Calu3 (cell line): Measurements from ENCODE around the gene PNPLA7. TPM values are rescaled to one million over a fixed set of nuclear protein-coding genes. Genes with fewer than 3 reads are reported as not detected.
"Not testable (repeated sequence)": the region's sequence is repeated elsewhere in the genome, so short reads cannot be mapped to it uniquely, and the experiment has no call there.

Source experiments
- BruUV-seq: library from RNA; stranded (reverse); fragments of 400-500 nt; replicated peaks from 2 replicates; lab custom pipeline; 2021; lab: Mats Ljungman, UMichigan
- CTCF ChIA-PET: fragments of 300-600 bp; sonication (Branson Sonifier 250); formaldehyde crosslinking; loops from one replicate; lab custom pipeline; 2022; ENCODE audit warnings: antibody characterized with exemption; lab: Charles Lee
- DNase-seq: peaks from one replicate; pipeline ENCODE4 v3.0.0; 2022
- H3K27ac Mint-ChIP-seq: one replicate; pipeline ENCODE4 v1.8.0; 2022; ENCODE audit warnings: mixed read lengths; ENCODE audit not compliant: unreplicated experiment
- H3K27me3 Mint-ChIP-seq: one replicate; pipeline ENCODE4 v1.8.0; 2022; ENCODE audit warnings: mixed read lengths; ENCODE audit not compliant: unreplicated experiment
- H3K36me3 Mint-ChIP-seq: one replicate; pipeline ENCODE4 v1.8.0; 2022; ENCODE audit warnings: mild to moderate bottlenecking, moderate library complexity, mixed read lengths; ENCODE audit not compliant: insufficient read depth, unreplicated experiment
- H3K4me1 Mint-ChIP-seq: one replicate; pipeline ENCODE4 v1.8.0; 2022; ENCODE audit warnings: mild to moderate bottlenecking, low read depth, mixed read lengths; ENCODE audit not compliant: unreplicated experiment
- H3K4me3 Mint-ChIP-seq: one replicate; pipeline ENCODE4 v1.8.0; 2022; ENCODE audit warnings: mild to moderate bottlenecking, low read depth, moderate library complexity, mixed read lengths; ENCODE audit not compliant: unreplicated experiment
- H3K9me3 Mint-ChIP-seq: one replicate; pipeline ENCODE4 v1.8.0; 2022; ENCODE audit warnings: low read depth, mixed read lengths; ENCODE audit not compliant: unreplicated experiment
- intact Hi-C: fragments of 100-400 bp; cut with micrococcal nuclease; formaldehyde crosslinking; loops from one replicate; pipeline ENCODE4 v1.10.0; 2022; ENCODE audit not compliant: unreplicated experiment
- total RNA-seq: library from RNA; stranded (reverse); gene quantifications from 2 replicates; pipeline ENCODE4 v1.2.3, GENCODE V29; 2022
- TF ChIP-seq, protein P1 (sequence below): fragments of 200-600 bp; IDR thresholded peaks from one replicate; pipeline ENCODE4 v1.8.0; 2022; ENCODE audit warnings: antibody characterized with exemption; ENCODE audit not compliant: unreplicated experiment

Gene PNPLA7
- total RNA-seq, 1 experiment from 2014 or later: 1.8 TPM

DNA sequence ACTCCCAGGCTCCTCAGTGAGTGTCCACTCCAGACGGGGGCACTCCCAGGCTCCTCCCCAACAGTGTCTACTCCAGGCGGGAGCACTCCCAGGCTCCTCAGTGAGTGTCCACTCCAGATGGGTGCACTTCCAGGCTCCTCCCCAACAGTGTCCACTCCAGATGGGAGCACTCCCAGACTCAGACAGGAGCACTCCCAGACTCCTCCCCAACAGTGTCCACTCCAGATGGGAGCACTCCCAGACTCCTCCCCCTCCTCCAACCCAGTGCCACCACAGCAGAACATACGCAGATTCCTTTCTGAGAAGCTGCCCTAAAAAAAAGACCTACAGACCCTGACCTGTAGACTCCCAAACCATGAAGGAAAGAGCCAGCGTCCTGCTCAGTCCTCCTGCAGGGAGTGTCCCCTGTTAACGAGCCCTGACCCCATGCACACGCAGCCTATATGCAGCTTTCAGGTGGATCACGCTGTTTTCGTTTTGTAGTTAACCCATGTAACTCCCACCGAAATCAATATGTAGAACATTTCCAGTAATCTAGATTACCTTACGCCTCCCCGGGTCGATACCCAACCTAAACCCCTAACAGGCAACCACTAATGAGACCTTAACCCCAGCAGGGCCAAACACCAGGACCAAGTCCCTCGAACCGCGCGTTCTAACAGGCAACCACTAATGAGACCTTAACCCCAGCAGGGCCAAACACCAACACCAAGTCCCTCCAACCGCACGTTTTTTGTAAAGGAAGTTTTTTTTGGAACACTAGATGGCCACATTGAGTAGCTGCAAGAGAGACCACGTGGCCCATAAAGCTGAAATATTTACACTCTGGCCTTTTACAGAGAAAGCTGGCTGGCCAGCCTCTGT, 15.7 kb downstream of the PNPLA7 start:
- Mint-ChIP-seq H3K4me1 (peaks cover 9% of the 10 kb centered on the region), H3K36me3 (peaks cover 4% of the 10 kb centered on the region), H3K27ac (no peak overlapping the region), H3K27me3 (no peaks in the 10 kb centered on the region), H3K4me3 (peak overlapping the region; percentile 50), H3K9me3 (no peaks in the 10 kb centered on the region)
- no TSS peak for BruUV-seq
- TF ChIP-seq, protein P1, sequence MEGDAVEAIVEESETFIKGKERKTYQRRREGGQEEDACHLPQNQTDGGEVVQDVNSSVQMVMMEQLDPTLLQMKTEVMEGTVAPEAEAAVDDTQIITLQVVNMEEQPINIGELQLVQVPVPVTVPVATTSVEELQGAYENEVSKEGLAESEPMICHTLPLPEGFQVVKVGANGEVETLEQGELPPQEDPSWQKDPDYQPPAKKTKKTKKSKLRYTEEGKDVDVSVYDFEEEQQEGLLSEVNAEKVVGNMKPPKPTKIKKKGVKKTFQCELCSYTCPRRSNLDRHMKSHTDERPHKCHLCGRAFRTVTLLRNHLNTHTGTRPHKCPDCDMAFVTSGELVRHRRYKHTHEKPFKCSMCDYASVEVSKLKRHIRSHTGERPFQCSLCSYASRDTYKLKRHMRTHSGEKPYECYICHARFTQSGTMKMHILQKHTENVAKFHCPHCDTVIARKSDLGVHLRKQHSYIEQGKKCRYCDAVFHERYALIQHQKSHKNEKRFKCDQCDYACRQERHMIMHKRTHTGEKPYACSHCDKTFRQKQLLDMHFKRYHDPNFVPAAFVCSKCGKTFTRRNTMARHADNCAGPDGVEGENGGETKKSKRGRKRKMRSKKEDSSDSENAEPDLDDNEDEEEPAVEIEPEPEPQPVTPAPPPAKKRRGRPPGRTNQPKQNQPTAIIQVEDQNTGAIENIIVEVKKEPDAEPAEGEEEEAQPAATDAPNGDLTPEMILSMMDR: peak; percentile 37
- CTCF ChIA-PET: interaction anchor here (0.6 to 1.0 kb wide), 6 partner anchors 12 to 599 kb away, joined by 3 to 9 read pairs (median 4); partner anchors contain the start of genes EXD3, NOXA1 and PNPLA7
- peak; percentile 35 for DNase-seq
- intact Hi-C loops: no loop called here

- H3K36me3 Mint-ChIP-seq, H3K27ac Mint-ChIP-seq, CTCF ChIA-PET, H3K27me3 Mint-ChIP-seq, BruUV-seq, DNase-seq, H3K4me3 Mint-ChIP-seq, H3K9me3 Mint-ChIP-seq, intact Hi-C loops, H3K4me1 Mint-ChIP-seq: not testable (repeated sequence)
Observed at GRCh38 chr9:137532891-137533468, 17.2 kb downstream of the PNPLA7 start.

DNA sequence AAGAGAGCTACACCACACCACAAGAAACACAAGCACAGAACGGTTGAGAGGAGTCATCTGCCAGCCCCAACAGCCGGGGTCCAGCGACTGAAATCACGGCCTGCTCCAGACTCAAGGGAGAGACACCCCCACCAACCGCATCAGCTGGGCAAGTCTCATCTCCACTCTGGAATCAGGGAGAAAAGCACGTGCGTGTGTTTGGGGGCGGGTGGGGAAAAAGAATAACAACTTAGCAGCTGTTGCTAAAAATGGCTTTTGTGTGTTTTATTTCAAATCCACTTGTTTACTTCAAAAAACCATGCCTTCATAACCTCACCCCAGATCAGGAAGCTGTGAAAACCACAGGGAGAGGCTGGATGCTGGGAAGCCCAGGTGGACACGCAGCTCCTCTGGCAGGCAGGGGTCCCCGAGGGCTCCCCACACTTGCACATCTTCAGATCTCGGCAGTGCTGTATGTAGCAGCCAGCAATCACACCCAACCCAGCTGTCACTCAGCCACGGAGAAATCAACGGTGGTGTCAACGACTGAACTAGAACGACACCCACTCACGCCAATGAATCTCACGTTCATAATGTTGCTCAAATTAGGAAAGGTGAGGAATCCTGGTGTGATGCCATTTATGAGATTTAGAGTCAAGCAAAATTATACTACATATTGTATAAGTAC, 19.0 kb downstream of the PNPLA7 start:
- H3K9me3 Mint-ChIP-seq: no peaks in the 10 kb centered on the region
- TF ChIP-seq, protein P1: no peak
- H3K36me3 Mint-ChIP-seq: peaks cover 4% of the 10 kb centered on the region
- CTCF ChIA-PET: no interaction called here
- H3K4me3 Mint-ChIP-seq: no peak overlapping the region
- intact Hi-C loops: no loop called here
- H3K27me3 Mint-ChIP-seq: no peaks in the 10 kb centered on the region
- peaks cover 9% of the 10 kb centered on the region for H3K4me1 Mint-ChIP-seq
- no TSS peak for BruUV-seq
- no peak overlapping the region for H3K27ac Mint-ChIP-seq
- DNase-seq: no peak

DNA sequence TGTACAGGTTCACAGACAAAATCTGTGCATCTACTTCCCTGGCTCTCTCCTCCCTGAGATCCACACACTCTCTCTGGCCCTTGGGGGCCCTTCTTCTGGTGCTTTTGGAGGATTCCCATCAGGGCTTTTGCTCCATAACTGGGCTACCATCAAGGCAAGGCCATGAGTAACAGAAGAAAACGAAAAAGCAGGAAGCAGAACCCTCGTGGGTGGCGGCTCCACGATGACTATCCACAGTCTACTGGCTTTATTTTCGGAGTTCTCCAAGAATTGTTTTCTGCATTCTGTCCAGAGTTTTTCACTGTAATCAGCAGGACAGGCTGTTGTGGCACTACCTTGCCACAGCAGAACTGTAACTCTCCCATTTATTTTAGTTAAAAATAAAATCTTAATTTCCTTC, 19.9 kb downstream of the PNPLA7 start:
- no peak overlapping the region for H3K27ac Mint-ChIP-seq
- no peak for DNase-seq
- no peaks in the 10 kb centered on the region for H3K9me3 Mint-ChIP-seq
- CTCF ChIA-PET: no interaction called here
- peaks cover 7% of the 10 kb centered on the region for H3K36me3 Mint-ChIP-seq
- H3K4me3 Mint-ChIP-seq: no peak overlapping the region
- H3K27me3 Mint-ChIP-seq: no peaks in the 10 kb centered on the region
- H3K4me1 Mint-ChIP-seq: peaks cover 12% of the 10 kb centered on the region
- no TSS peak for BruUV-seq
- TF ChIP-seq, protein P1: no peak
- intact Hi-C loops: no loop called here
